ENCODE results near the gene TOMM40L.

GRCh38 chr1:161273402-161273801 lies 47.5 kb downstream of the TOMM40L start:
- TF ChIP-seq POLR2AphosphoS5 (IDR thresholded peaks at IDR 0.05) (no peak), CTCF (IDR thresholded peaks at IDR 0.05; ENCODE audit: poor library complexity, severe bottlenecking) (no peak), EZH2 (IDR thresholded peaks at IDR 0.05; ENCODE audit: borderline replicate concordance, insufficient read depth, low read length, poor library complexity, severe bottlenecking) (no peak), TAF1 (IDR thresholded peaks at IDR 0.05; ENCODE audit: low read depth) (no peak), MXI1 (conservative IDR thresholded peaks at IDR 0.05; ENCODE audit: poor library complexity, severe bottlenecking) (no peak), REST (IDR thresholded peaks at IDR 0.05; ENCODE audit: borderline replicate concordance) (no peak)
